Loucy (cell line): Measurements from ENCODE around the gene CYP27A1.

ENCODE experiments used
- CTCF ChIP-seq: fragments of 200-600 bp; sonication (generic); conservative IDR thresholded peaks from 2 replicates; pipeline ENCODE4 v1.5.1; 2014; ENCODE audit warnings: mild to moderate bottlenecking, antibody characterized with exemption, low read length
- EZH2phosphoT487 ChIP-seq: fragments of 200-600 bp; IDR thresholded peaks from 2 replicates; pipeline ENCODE4 v1.6.1; 2018; ENCODE audit warnings: antibody characterized with exemption, mild to moderate bottlenecking, moderate library complexity, borderline replicate concordance

DNA sequence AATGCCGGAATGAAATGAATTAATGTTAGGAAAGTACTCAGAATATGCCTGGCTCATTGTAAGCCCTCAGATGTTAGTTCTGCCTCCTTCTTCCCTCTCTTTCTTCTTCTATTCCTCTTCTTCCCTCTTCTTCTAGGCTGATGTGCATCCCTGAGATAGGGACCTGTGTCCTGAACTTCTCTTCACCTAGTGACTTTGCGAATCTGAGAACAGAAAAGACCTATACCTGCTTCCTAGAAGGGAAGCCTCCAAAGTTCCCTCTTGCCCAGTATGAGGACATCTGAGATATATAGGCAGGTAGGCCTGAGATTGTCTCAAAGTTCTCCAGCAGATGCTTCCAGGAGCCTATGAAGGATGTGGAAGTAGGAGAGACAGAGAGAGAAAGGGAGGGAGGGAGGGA, 8.1 kb upstream of the CYP27A1 start:
- TF ChIP-seq CTCF (no peak), EZH2phosphoT487 (no peak)
